ENCODE data around the gene C20orf204. TPM values are rescaled to one million over a fixed set of nuclear protein-coding genes. Genes with fewer than 3 reads are reported as not detected.

The C20orf204 gene
- total and polyA plus RNA-seq, 12 donors, result 0.05 to 4.8 (median 0.46) TPM

- Histone ChIP-seq H3K4me1 (replicated peaks in 1 of 2) (peaks cover 8 to 25% of the 10 kb centered on the region in 2 donors), H3K27ac (no peak overlapping the region), H3K4me3 (no peak overlapping the region), H3K27me3 (peaks cover 21% of the 10 kb centered on the region), H3K9me3 (replicated peaks in 1 of 3) (no peaks in the 10 kb centered on the region), H3K36me3 (replicated peaks in 1 of 2) (peaks cover 0 to 8% of the 10 kb centered on the region in 2 donors)
- WGBS, 4 donors, result 9 to 21% (median 12%) methylated on average over 12 to 36 of the region's 36 CpGs
- intact Hi-C loops (cut with DNase I), result loop anchor here in 1 of 2 donors (10.0 kb wide), 1 partner anchor 77 kb away; no protein-coding TSS in a partner anchor
- no peak for TF ChIP-seq POLR2A (IDR thresholded peaks at IDR 0.05)
- no peak for TF ChIP-seq CTCF (IDR thresholded peaks at IDR 0.05)
- no peak for DNase-seq
Observed at GRCh38 chr20:64037498-64038213, 1.7 kb downstream of the C20orf204 start.

GRCh38 chr20:64038224-64038564, 2.2 kb downstream of the C20orf204 start:
- intact Hi-C loops (cut with DNase I), result loop anchor here in 1 of 2 donors (10.0 kb wide), 1 partner anchor 77 kb away; no protein-coding TSS in a partner anchor
- peak overlapping the region in 1 of 4 donors; percentile 50 for H3K4me3 ChIP-seq
- no peaks in the 10 kb centered on the region for H3K9me3 ChIP-seq (replicated peaks in 1 of 3)
- no peak for DNase-seq
- peaks cover 0 to 3% of the 10 kb centered on the region in 2 donors for H3K36me3 ChIP-seq (replicated peaks in 1 of 2)
- peaks cover 8 to 25% of the 10 kb centered on the region in 2 donors for H3K4me1 ChIP-seq (replicated peaks in 1 of 2)
- H3K27ac ChIP-seq, result peak overlapping the region in 1 of 5 donors; percentile 55
- H3K27me3 ChIP-seq, result peaks cover 21% of the 10 kb centered on the region
- WGBS, 4 donors, result 2 to 20% (median 2%) methylated on average over 2 to 30 of the region's 30 CpGs; no CpG with 5 or more reads in 1 of the 4 donors
- TF ChIP-seq POLR2A (IDR thresholded peaks at IDR 0.05) (no peak), CTCF (IDR thresholded peaks at IDR 0.05) (no peak)

- H3K36me3 ChIP-seq (replicated peaks in 1 of 2), result no peaks in the 10 kb centered on the region
- 0 to 1% (median 1%) methylated on average over 7 to 91 of the region's 91 CpGs for WGBS, 4 donors
- TF ChIP-seq POLR2A (IDR thresholded peaks at IDR 0.05), result no peak
- peak; percentile 50 to 68 (median 66) for TF ChIP-seq CTCF (IDR thresholded peaks at IDR 0.05)
- H3K4me1 ChIP-seq (replicated peaks in 1 of 2), result peaks cover 8 to 25% of the 10 kb centered on the region in 2 donors
- H3K9me3 ChIP-seq (replicated peaks in 1 of 3), result no peaks in the 10 kb centered on the region
- DNase-seq, result peak; percentile 56 to 83 (median 67)
- intact Hi-C loops (cut with DNase I), result loop anchor here in 1 of 2 donors (10.0 kb wide), 1 partner anchor 76 kb away; no protein-coding TSS in a partner anchor
- peak overlapping the region in 2 of 5 donors; percentile 54 to 55 for H3K27ac ChIP-seq
- H3K27me3 ChIP-seq, result peaks cover 21% of the 10 kb centered on the region
- peak overlapping the region in 2 of 4 donors; percentile 12 to 50 for H3K4me3 ChIP-seq
Observed at GRCh38 chr20:64038565-64039292, 2.7 kb downstream of the C20orf204 start.

Measured in adrenal gland (tissue), 12 donors.